ENCODE measurements around the gene GRAP2.

GRAP2 gene

DNA sequence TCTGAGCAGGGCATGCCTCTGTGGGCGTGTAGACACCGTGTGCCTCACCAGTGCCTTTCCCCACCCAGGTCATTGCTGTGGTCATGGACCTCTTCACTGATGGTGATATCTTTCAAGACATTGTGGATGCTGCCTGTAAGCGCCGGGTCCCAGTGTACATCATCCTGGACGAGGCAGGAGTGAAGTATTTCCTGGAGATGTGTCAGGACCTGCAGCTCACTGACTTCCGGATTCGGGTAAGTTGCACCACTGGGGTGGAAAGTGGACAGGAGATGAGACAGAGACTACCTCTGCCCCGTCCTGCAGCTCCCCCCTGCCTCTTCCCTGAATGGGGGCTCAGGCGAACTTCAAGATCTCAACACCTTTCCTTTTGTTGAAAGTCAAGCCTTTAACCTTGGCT is 118.2 kb downstream of the GRAP2 start:
- TF ChIP-seq, protein P1, sequence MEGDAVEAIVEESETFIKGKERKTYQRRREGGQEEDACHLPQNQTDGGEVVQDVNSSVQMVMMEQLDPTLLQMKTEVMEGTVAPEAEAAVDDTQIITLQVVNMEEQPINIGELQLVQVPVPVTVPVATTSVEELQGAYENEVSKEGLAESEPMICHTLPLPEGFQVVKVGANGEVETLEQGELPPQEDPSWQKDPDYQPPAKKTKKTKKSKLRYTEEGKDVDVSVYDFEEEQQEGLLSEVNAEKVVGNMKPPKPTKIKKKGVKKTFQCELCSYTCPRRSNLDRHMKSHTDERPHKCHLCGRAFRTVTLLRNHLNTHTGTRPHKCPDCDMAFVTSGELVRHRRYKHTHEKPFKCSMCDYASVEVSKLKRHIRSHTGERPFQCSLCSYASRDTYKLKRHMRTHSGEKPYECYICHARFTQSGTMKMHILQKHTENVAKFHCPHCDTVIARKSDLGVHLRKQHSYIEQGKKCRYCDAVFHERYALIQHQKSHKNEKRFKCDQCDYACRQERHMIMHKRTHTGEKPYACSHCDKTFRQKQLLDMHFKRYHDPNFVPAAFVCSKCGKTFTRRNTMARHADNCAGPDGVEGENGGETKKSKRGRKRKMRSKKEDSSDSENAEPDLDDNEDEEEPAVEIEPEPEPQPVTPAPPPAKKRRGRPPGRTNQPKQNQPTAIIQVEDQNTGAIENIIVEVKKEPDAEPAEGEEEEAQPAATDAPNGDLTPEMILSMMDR (IDR thresholded peaks at IDR 0.05): no peak
- H3K27ac ChIP-seq: no peak overlapping the region
- DNase-seq (ENCODE audit: low spot score): no peak
- no peak overlapping the region for H3K4me3 ChIP-seq

DNA sequence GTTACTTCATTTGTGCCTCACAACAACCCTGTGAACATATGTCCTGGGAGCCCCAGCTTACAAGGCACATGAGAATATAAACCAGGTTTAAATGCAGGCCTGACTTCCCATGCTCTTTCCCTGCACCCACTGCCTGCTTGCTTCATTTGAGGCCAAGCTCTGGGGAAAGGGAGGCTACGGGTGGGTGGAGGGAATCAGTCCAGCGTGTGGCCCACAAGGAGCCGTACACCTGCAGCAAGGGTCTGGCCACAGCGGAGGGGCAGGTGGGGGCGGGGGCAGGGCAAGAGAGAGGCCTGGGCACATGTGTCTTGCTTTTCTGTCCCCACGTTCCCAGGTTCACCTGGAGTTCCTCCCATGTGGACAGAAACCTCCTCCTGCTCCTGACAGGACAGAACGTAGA is 120.1 kb downstream of the GRAP2 start:
- Histone ChIP-seq H3K27ac (no peak overlapping the region), H3K4me3 (no peak overlapping the region)
- TF ChIP-seq, protein P1 (IDR thresholded peaks at IDR 0.05): no peak
- DNase-seq (ENCODE audit: low spot score): no peak

DNA sequence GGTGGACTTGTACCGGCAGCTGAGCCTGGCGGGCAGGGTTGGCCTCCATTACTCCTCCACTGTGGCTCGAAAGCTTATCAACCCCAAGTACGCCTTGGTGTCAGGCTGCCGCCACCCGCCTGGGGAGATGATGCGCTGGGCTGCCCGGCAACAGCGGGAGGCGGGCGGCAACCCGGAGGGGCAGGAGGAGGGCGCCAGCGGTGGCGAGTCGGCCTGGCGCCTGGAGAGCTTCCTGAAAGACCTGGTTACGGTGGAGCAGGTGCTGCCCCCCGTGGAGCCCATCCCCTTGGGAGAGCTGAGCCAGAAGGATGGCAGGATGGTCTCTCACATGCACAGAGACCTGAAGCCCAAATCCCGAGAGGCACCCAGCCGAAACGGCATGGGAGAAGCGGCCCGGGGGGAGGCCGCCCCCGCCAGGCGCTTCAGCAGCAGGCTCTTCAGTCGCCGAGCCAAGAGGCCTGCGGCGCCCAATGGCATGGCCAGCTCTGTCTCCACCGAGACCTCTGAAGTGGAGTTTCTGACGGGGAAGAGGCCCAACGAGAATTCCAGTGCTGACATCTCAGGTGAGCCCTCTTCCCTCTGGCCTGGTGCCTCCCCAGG is 120.6 kb downstream of the GRAP2 start:
- no peak overlapping the region for H3K4me3 ChIP-seq
- TF ChIP-seq, protein P1 (IDR thresholded peaks at IDR 0.05): no peak
- DNase-seq (ENCODE audit: low spot score): no peak
- H3K27ac ChIP-seq: no peak overlapping the region

DNA sequence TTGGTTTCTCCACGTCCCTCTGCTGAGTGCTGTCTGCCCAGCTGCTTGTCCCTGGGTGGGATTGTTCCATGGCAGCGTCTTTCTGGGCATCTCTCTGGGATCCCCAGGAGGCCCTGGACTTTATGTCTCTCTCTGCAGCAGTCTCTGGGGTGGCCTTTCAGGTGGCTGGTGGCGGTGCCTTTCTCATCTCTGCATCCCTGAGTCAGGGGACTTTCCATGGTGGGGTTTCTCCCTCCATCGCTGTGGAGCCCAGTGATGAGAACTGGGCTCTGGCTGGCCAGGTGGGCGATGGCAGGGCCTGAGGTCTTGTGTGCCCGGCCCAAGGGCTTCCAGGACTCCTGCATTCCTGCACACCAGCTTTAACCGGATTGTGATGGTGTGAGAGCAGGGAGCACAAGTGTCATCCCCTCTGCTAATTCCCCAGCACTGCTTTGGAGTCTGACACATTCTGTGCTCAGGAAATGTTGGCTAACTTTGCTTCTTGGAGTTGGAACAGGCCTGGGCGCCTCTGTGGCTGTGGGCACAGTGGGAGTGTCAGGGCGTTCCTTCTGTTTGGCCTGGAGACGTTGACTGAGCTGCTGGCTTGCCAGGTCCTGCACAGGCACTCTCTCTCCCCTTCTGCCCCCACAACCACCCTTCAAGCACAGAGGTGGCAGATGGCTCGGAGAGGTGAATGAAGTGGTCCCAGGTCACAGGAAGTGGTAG is 121.8 kb downstream of the GRAP2 start:
- H3K27ac ChIP-seq: no peak overlapping the region
- DNase-seq (ENCODE audit: low spot score): no peak
- no peak overlapping the region for H3K4me3 ChIP-seq
- TF ChIP-seq, protein P1 (IDR thresholded peaks at IDR 0.05): no peak
